HG03354 (cell line): ENCODE measurements around the gene FUT1.

ENCODE experiments used
- ATAC-seq: cut with Tn5 transposase; IDR thresholded peaks from one replicate; pipeline ENCODE4 v1.9.1; 2021; ENCODE audit warnings: mild to moderate bottlenecking; ENCODE audit not compliant: unreplicated experiment, poor library complexity, severe bottlenecking

The FUT1 gene

DNA sequence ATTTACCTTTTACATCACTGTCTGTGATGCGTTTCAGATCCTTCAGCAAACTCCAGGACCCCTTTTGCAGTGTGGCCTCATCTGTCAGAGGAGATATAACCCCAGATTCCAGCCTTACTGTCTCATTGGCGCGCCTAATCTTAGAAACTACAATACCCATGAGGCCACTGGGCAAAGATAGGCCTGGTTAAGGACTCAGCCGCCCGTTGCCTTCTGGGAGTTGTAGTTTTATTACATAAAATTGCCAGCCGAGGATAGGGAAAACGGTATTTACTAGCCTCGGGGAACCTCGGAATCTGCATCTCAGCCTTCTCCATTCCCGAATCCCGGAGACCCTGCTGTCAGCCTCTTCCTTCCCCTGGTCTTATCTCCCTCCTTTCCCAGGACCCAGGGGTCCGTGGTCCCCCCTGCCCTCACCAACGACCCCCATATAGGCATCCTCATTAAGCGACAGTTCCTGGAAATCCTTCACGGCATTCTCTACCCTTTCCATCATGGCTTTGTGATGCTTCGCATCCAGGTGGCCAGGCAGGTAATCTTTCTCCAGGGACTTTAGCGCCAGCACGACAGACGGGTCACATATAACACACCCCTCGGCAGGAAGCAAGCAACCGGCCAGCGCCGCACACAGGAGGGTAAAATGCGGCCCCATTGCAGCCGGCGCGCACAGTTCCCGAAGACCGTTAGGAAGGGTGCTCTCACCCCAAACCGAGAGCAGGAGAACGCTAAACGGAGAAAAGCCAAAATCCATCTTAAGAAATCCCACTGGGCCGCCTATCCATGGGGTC, 7.0 kb downstream of the FUT1 start:
- ATAC-seq = no peak

DNA sequence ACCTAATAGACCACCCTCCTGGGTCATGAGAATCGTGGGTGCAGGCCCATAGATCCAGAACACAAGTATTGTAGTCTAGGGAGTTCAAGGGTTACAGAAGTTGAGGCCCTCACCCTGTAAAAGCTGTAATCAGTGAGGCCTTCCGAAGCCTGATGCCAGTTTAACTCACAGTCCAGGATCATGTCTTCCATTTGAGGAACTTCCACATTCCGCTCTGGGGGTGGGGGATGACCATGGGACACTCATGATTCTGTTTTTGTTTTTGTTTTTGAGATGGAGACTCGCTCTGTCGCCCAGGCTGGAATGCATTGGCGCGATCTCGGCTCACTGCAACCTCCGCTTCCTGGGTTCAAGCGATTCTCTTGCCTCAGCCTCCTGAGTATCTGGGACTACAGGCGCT, 10.3 kb downstream of the FUT1 start:
- no peak for ATAC-seq

DNA sequence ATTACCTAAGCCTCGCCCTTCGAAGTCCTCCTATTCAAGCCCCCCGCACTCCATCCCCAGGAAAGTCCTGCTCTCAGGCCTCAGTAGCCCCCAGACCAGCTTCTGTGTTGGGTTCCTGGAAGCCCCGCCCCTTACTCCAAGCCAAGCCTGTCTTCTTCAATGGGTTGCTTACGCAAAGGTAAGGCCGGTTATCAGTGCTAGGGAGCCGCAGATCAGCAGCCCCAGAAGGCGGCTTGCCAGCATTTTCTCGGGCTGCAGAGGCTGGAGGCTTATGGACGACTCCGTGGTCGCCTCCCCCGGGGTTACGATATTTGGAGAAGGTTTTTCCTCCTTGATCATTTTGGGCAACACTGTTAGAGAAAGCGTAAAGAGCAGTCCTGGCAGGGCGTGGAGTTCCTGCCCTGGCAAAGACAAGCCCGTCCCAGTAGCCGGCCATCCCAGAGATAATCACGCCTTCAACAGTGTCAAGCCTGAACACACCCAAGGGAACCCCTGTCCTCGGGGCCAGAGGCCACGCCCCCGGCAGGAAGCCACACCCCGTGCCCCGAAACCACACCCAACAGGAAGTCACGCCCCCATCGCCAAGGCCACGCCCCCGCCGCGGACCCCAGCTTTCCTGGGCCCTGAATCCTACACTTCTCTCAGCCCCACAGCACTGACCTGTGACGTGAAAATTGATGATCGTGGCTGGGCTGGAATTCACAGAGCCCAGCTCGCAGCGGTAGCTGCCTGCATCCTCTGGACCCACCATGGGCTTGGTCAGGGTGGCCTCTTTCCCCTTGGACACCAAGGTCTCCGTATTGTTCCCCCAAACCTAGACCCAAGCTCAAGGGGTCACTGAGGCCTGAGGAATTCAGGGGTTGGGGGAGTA, 11.1 kb downstream of the FUT1 start:
- no peak for ATAC-seq

DNA sequence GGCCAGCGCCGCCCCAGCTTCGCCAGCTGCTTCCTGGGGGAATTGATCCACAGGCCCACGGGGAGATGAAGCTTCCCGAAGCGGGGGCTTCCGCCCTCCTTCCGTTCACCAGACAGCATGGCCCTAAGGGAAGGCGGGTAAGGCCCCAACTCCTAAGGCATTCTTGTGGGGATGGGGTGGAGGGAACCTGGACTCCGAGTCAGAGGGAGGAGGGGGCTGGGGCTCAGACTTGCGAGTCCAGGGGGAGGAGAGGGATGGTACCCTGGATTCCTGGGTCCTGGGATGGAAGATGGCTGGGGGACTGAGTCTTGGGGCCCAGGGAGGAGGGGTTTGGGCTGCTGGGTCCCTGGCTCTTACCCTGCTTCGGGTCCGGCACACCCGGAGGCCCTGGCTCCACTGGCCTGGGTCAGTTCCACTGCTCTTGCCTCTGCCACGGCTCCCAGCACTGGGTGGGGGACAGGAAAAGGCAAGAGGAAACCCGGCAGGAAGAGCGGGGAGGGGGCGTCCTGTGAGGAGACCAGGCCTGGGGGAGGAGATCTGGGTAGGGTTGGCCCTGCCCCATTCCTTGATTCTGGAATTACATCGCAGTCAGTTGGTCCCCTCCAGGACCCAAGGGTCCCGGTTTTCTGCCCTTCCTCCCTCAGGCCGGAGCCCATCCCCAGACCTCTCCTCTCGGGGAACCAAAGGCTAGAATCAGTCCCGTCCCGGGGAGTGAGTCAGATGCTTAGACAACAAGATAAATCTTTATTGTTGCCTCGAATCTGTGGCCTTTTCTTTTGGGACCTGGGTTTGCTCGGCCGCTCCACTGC, 12.1 kb downstream of the FUT1 start, which contains the start of gene RASIP1:
Gene RASIP1, minus strand, starts transcription at position 447 of the 809 bp plus-strand sequence. Its CDS starts 328 bp downstream, at position 119.
- no peak for ATAC-seq

DNA sequence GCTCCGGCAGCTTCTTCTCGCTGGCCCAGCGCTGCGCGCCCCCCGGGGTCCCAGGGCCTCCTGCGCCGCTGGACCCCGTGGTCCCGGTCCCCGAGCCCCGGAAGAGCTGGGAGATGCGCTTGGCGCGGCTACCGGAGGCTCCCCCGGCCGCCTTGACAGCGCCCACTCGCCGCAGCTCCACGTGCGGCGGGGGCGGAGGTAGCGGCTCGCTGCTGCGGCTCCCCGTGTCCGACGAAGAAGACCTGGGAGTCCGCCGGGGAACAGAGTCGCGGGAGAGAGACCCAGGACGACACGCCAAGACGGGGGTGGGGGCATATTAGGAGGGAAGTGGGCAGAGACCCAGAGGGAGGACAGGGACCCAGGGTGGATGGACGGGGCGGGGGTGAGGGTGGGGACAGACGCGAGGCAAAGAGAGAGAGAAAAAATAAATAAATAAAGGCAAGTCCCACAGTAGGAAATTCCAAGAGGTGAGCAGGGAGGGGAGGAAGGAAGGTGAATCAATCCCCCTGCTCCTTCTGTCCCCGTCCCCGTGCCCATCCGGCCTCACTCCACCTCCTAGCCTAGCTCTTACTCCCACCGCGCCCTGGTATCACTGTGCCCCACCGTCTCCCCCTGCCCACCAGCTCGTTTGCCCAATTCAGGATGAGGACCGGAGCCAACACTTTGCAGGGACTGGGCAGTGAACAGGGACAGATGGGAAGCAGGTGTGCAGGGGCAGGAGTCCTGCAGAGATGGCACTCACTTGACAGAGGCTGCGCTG, 12.9 kb downstream of the FUT1 start:
- ATAC-seq = peak; percentile 13

DNA sequence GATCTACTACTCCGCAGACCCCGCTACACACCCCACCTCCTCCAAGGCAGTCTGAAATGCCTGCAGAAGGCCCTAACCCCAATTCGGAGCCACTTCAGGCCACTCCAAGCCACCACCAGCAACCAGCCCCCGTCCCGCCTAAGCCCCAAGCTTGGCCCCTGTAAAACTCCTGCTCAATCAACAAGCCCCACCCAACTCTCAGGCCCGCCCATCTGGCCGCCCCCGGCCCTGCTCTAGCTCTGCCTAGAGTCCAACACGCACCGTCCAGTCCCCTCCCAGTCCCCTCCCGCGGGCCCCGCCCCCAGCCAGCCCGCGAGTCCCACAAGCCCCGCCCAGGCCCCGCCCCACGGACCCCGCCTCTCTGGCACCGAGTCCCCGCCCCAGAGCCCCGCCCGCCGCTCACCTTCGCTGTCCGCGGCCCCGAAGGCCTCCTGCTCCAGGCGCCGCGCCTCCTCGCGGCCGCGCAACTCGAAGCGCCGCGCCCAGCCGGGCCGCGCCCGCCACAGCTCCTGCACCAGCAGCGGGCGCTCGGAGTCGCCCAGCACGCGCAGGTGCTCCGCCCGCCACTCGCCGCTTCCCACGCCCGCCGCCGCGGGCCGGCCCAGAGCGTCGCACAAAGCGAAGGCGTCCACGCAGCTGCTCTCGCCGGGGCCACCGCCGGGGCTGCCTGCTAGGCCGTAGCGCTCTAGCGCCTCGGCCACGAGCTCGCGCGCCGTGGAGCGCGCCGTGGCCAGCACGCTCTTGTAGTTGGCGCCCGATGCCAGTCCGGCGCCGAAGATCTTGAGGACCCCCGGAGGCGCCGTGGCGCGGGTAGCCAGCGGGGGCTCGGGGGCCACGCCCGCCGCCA, 13.7 kb downstream of the FUT1 start:
- ATAC-seq = peak; percentile 81

DNA sequence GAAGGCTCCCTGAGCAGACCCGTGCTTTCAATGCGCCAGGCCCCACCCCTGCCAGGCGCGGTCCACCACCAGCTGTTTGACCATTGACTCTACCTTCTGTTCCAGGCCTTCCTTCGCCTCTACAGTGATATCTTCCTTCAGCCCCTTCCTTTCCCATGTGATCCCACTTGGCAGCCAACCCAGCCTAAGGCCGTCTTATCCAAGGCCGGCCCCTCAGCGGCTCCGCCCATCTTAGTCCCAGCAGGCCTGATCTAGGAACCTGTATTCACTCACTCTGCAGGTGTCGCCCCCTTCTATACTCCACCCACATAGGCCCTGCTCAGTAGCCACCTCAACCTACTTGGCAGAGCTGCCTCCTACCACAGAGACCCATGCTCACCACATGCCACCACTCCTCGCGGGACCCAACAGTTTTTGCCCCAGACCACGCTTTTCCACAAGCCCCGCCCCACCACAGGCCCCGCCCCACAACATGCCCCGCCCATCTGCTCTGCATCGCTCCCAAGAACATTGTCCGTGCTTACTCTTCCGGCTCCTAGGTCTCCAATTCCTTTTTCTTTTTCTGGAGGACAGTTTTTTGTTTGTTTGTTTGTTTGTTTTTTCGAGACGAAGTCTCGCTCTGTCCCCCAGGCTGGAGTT, 15.0 kb downstream of the FUT1 start:
- no peak for ATAC-seq

DNA sequence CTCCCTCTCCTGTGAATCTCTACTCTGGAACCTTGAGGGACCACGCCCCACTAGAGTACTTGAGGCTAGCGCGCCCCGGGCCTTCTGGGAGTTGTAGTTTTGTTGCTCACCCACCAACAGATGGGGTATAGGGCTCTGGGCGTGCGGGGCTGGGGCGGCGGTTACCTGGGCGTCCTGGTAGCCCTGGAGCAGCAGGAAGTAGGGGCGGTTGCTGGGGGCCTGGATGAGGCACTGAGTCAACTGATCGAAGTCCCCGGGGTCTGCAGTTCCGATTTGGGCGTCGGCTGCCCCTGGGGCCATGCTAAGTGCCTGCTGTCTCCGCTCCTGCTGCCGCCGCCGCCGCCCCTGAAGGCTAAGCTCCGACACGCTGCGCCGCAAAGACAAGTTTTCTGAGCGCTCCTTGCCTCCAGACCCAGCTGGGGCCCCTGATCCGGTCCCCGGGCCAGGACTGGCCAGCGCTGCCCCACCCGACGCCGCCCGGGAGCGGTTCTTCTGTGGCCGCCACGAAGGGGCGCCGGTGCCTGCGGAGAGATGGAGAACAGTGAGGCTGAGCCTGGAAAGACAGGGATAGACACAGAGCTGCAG, 17.3 kb downstream of the FUT1 start:
- ATAC-seq = no peak

DNA sequence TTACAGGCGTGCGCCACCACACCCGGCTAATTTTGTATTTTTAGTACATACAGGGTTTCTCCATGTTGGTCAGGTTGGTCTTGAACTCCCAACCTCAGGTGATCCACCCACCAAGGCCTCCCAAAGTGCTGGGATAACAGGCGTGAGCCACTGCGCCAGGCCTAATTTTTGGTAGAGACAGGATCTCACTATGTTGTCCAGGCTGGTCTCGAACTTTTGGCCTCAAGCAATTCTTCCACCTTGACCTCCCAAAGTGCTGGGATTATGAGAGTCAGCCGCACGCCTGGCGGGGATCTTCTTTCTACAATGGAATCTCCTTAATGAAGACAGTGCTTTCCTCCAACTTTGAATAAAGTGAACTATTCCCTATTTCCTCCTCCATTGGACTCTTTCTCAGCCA, 17.8 kb downstream of the FUT1 start:
- ATAC-seq = no peak

DNA sequence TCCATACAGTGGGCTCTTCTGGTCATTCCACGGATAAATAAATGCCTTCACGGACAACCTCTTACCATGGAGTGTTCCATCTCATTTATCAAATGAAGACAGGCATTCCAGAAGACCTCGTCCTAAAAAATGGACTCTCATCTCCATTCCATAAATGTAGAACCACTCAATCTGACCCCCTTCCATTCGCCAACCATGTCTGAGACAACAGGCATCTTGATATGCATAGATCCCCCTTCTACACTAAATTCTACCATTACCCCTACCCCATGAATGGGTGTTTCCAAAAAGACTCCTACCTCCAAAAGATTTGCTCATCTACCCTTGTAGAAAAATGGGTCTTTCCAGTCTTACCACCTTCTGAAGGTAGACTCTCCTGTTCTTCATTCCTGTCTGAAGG, 21.0 kb downstream of the FUT1 start:
- no peak for ATAC-seq

DNA sequence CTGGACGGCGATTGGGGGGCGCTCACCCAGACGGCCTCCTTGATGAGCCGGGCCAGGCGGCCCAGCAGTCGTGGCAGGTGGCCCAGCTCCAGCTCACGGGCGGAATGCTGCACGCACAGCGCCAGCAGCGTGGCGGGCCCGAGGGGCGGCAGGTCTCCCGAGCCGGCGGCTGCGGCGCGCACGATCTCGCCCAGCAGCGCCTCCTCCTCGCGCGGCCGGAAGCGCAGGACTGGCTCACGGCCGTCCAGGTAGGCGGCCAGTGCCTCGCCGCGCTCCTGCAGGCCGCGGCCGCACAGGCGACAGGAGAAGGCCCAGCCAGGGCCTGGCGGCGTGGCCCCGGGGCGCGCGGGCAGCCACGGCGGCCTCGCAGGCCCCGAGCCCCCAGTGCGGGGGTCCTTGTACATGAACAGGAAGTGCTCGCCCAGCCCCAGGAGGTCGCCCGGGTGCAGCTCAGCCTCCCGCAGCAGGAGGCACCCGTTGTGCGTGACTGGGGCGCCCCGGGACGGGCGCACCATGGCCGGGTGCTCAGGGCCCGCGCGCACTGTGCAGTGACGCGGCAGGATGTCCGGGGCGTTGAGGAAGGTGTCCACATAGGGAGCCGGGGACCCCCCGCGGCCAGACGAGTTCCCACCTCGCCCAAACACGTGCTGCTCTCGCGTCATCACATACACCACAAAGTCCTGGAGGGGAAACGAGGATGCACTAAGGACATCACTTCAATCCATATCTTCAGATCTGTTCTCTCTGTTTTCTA, 23.4 kb downstream of the FUT1 start:
- no peak for ATAC-seq

DNA sequence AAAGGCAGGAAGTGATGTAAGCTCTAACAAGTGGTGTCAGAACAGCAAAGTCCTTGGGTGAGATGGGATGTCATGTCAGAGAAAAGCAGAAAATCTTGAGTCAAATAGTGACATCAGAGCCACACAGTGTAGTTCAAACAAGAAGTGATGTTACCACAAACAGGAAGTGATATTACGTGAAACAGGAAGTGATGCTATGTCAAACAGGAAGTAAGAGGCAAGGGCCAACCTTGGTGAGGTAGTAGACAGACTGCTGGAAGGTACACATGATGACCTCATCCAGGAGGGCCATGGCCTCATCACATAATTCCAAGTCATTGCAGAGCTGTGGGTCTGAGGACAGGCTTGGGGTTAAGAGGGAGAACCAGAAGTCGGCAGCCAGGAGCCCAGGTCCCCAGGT, 25.9 kb downstream of the FUT1 start:
- no peak for ATAC-seq

DNA sequence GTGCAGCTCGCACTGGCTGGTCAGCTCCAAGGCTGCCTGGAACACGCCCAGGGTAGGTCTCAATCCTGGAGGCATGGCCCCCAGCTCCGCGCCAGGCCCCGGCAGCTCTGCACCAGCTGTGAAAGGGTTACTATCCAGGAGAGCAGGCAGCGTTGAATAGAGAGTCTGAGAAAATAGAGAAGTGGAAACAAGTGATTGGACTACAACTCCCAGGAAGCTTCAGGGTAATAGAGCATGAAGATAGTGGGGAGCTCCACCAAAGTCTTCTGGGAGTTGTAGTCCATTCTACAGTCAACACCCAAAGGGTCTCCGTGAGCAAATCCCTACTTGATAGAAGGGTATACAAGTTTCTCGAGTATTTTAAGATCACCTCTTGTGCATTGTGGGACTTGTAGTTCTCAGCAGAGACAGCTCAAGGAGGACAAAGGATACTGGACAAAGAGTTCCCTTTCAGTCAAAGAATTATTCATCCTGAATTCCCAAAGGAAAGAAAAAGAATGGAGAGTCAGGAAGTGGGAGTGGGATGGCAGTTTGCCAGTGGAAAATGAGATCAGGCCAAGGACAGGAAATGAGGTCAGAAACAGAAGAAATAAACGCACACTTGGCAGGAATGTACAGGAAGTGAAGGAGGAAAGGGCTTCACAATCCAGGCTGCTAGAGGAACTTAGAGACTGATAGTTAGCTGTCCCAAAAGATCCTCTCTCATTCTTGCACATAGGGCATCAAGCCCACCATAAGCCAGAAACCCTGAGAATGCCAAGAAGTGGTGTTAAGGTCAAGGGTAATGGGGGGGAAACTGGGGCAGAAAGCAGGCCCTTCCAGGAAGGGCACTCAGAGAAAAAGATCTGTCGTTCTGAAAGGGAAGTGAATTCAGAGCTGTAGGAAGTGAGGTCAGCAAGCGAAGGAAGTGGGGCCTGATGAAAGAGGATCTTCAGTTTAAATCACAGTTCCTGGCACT, 27.4 kb downstream of the FUT1 start:
- no peak for ATAC-seq

DNA sequence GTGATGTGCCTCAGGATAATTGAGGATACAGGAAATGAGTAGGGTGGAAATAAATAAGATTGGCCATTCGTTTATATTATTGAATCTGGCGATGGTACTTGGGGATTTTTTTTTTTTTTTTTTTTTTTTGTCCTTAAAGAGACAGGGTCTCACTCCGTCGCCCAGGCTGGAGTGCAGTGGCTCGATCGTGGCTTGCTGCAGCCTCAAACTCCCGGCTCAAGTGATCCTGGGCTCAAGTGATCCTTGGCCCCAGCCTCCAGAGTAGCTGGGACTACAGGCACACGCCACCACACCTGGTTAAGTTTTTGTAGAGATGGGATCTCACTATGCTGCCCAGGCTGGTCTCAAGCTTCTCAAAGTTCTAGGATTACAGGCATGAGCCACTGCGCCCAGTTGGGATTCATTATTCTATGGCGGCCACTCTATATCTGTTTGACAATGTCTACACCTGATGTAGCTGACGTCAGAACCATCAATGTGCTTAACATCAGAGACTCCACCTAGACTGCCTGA, 30.2 kb downstream of the FUT1 start:
- ATAC-seq = no peak

DNA sequence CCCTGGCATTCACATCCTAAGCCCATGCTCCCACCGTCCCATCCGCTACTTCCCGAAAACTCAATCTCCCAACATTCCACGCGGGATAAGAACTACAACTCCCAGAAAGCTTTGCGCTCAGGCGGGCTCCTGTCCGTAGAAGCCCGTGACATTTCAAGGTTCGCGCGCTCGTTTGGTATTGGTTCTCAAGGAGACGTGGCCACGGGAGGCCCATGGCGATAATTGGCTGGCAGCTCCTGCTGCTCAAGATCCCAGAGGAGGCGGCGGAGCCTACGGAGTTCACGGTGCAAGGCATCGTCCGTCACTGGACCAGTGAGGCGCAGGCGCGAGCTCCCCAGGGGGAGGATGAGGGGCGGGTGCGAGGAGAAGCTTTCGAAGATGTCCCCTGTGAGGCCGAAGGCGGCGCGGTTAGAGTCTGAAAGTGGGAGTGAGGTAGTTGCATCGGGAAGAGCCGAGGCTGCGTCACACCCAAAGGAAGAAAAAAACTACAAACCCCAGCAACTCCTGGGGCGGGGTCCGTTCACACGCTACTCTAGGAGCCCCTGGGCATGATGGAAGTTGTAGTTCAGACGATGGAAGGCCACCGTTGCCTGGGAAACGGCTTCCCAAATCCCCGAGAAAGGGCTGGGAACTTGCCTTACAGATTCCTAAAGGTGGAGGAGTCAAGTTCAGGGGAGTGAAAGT, 31.7 kb downstream of the FUT1 start:
- ATAC-seq = peak; percentile 68
